T47D (cell line): ENCODE data around the gene PCDHGC5.

Source experiments
- DNase-seq, 2 experiments: peaks; one replicate each; pipeline versions ENCODE4 v3.0.0 to v3.0.0-alpha.2; 2011 to 2012; ENCODE audit warnings: low read depth in 1 of 2, low spot score in 1 of 2
- JUND ChIP-seq: IDR thresholded peaks from 2 replicates; pipeline ENCODE4 v1.6.1; 2012; ENCODE audit warnings: low read depth
- in situ Hi-C: cut with HindIII; loops from 2 replicates; pipeline ENCODE4 v1.10.0; 2016; ENCODE audit warnings: low sequenced_read_pairs, low pct_unique_long_range_greater_than_20kb

The PCDHGC5 gene

GRCh38 chr5:141517880-141518617 lies 29.2 kb downstream of the PCDHGC5 start:
- no peak for TF ChIP-seq JUND
- no peak for DNase-seq
- in situ Hi-C loops, result no loop called here

- DNase-seq, result no peak
- in situ Hi-C loops, result no loop called here
- no peak for TF ChIP-seq JUND
Measured at GRCh38 chr5:141518618-141519015, 29.7 kb downstream of the PCDHGC5 start.

GRCh38 chr5:141519605-141520565 lies 31.0 kb downstream of the PCDHGC5 start:
- TF ChIP-seq JUND, result no peak
- no peak for DNase-seq
- in situ Hi-C loops, result no loop called here

- peak in 1 of 2 experiments; percentile 33 for DNase-seq
- in situ Hi-C loops, result no loop called here
- no peak for TF ChIP-seq JUND
Measured at GRCh38 chr5:141521244-141521781, 32.4 kb downstream of the PCDHGC5 start.

GRCh38 chr5:141522301-141522700 lies 33.4 kb downstream of the PCDHGC5 start:
- no peak for DNase-seq
- in situ Hi-C loops, result no loop called here
- TF ChIP-seq JUND, result no peak

- DNase-seq, result no peak
- in situ Hi-C loops, result no loop called here
- TF ChIP-seq JUND, result no peak
Measured at GRCh38 chr5:141523991-141524390, 35.1 kb downstream of the PCDHGC5 start.

GRCh38 chr5:141524604-141525597 lies 36.0 kb downstream of the PCDHGC5 start:
- no peak for TF ChIP-seq JUND
- peak; percentile 93 to 95 for DNase-seq
- in situ Hi-C loops, result no loop called here

GRCh38 chr5:141525653-141526052 lies 36.8 kb downstream of the PCDHGC5 start:
- DNase-seq, result no peak
- in situ Hi-C loops, result no loop called here
- TF ChIP-seq JUND, result no peak

- no peak for DNase-seq
- TF ChIP-seq JUND, result no peak
- in situ Hi-C loops, result no loop called here
Measured at GRCh38 chr5:141527426-141527825, 38.5 kb downstream of the PCDHGC5 start.

GRCh38 chr5:141528291-141528984 lies 39.6 kb downstream of the PCDHGC5 start:
- no peak for TF ChIP-seq JUND
- no peak for DNase-seq
- in situ Hi-C loops, result no loop called here

GRCh38 chr5:141529002-141529401 lies 40.1 kb downstream of the PCDHGC5 start:
- in situ Hi-C loops, result no loop called here
- no peak for TF ChIP-seq JUND

More at GRCh38 chr5:141529002-141529401, 40.1 kb downstream of the PCDHGC5 start:
- DNase-seq, result no peak
